ENCODE measurements around the gene MTRF1L.

MTRF1L gene

GRCh38 chr6:152954443-152954842 lies 48.1 kb downstream of the MTRF1L start:
- DNase-seq (ENCODE audit: low read depth): no peak
- no peak overlapping the region for H3K4me3 ChIP-seq (ENCODE audit: low read depth, low read length)
- TF ChIP-seq MAX (IDR thresholded peaks at IDR 0.05; ENCODE audit: low read depth, low read length): no peak
- no peak for TF ChIP-seq MYC (IDR thresholded peaks at IDR 0.05; ENCODE audit: low read depth, low read length)
- TF ChIP-seq POLR2A (IDR thresholded peaks at IDR 0.05; ENCODE audit: extremely low read depth, insufficient read length): no peak
- no peak for TF ChIP-seq CTCF (IDR thresholded peaks at IDR 0.05; ENCODE audit: low read depth, low read length)

- DNase-seq (ENCODE audit: low read depth): peak; percentile 50
- no peak overlapping the region for H3K4me3 ChIP-seq (ENCODE audit: low read depth, low read length)
- TF ChIP-seq POLR2A (IDR thresholded peaks at IDR 0.05; ENCODE audit: extremely low read depth, insufficient read length): no peak
- peak; percentile 52 for TF ChIP-seq CTCF (IDR thresholded peaks at IDR 0.05; ENCODE audit: low read depth, low read length)
Observed at GRCh38 chr6:152952866-152953509, 49.5 kb downstream of the MTRF1L start.

- no peak for TF ChIP-seq CTCF (IDR thresholded peaks at IDR 0.05; ENCODE audit: low read depth, low read length)
- no peak for TF ChIP-seq MYC (IDR thresholded peaks at IDR 0.05; ENCODE audit: low read depth, low read length)
- TF ChIP-seq POLR2A (IDR thresholded peaks at IDR 0.05; ENCODE audit: extremely low read depth, insufficient read length): no peak
- TF ChIP-seq MAX (IDR thresholded peaks at IDR 0.05; ENCODE audit: low read depth, low read length): no peak
- DNase-seq (ENCODE audit: low read depth): no peak
- no peak overlapping the region for H3K4me3 ChIP-seq (ENCODE audit: low read depth, low read length)
Observed at GRCh38 chr6:152952045-152952444, 50.5 kb downstream of the MTRF1L start.

GRCh38 chr6:152950240-152950639 lies 52.3 kb downstream of the MTRF1L start:
- no peak for DNase-seq (ENCODE audit: low read depth)
- H3K4me3 ChIP-seq (ENCODE audit: low read depth, low read length): no peak overlapping the region
- TF ChIP-seq MYC (IDR thresholded peaks at IDR 0.05; ENCODE audit: low read depth, low read length) (no peak), CTCF (IDR thresholded peaks at IDR 0.05; ENCODE audit: low read depth, low read length) (no peak), MAX (IDR thresholded peaks at IDR 0.05; ENCODE audit: low read depth, low read length) (no peak)

GRCh38 chr6:152948150-152948768 lies 54.2 kb downstream of the MTRF1L start:
- TF ChIP-seq MYC (IDR thresholded peaks at IDR 0.05; ENCODE audit: low read depth, low read length) (no peak), MAX (IDR thresholded peaks at IDR 0.05; ENCODE audit: low read depth, low read length) (no peak), POLR2A (IDR thresholded peaks at IDR 0.05; ENCODE audit: extremely low read depth, insufficient read length) (no peak), CTCF (IDR thresholded peaks at IDR 0.05; ENCODE audit: low read depth, low read length) (peak; percentile 44)
- DNase-seq (ENCODE audit: low read depth): peak; percentile 57
- no peak overlapping the region for H3K4me3 ChIP-seq (ENCODE audit: low read depth, low read length)
